Measurements from ENCODE around the gene SPCS2.
A peak's percentile ranks its signal among the peaks of the same experiment; 100 is the strongest.
"Not testable (repeated sequence)": the region's sequence is repeated elsewhere in the genome, so short reads cannot be mapped to it uniquely, and the experiment has no call there.

Gene SPCS2

GRCh38 chr11:74970852-74971395 lies 21.9 kb downstream of the SPCS2 start:
- H3K36me3 Mint-ChIP-seq: peaks cover 20% of the 10 kb centered on the region

GRCh38 chr11:74971424-74971823 lies 22.4 kb downstream of the SPCS2 start:
- Mint-ChIP-seq H3K27me3 (no peaks in the 10 kb centered on the region), H3K27ac (no peak overlapping the region), H3K9me3 (no peaks in the 10 kb centered on the region), H3K4me3 (no peak overlapping the region), H3K36me3 (peaks cover 21% of the 10 kb centered on the region), H3K4me1 (peaks cover 3% of the 10 kb centered on the region)

More at GRCh38 chr11:74970852-74971395, 21.9 kb downstream of the SPCS2 start:
- H3K27ac Mint-ChIP-seq: no peak overlapping the region
- no peaks in the 10 kb centered on the region for H3K27me3 Mint-ChIP-seq
- H3K9me3 Mint-ChIP-seq: no peaks in the 10 kb centered on the region
- H3K4me3 Mint-ChIP-seq: no peak overlapping the region
- peaks cover 3% of the 10 kb centered on the region for H3K4me1 Mint-ChIP-seq

- H3K27ac Mint-ChIP-seq: no peak overlapping the region
- H3K27me3 Mint-ChIP-seq: no peaks in the 10 kb centered on the region
- no peak overlapping the region for H3K4me3 Mint-ChIP-seq
- H3K36me3 Mint-ChIP-seq: peaks cover 15% of the 10 kb centered on the region
- no peaks in the 10 kb centered on the region for H3K9me3 Mint-ChIP-seq
- no peaks in the 10 kb centered on the region for H3K4me1 Mint-ChIP-seq
Measured at GRCh38 chr11:74978041-74978440, 29.0 kb downstream of the SPCS2 start.

GRCh38 chr11:74980634-74981033 lies 31.6 kb downstream of the SPCS2 start:
- Mint-ChIP-seq H3K4me1 (no peaks in the 10 kb centered on the region), H3K27ac (no peak overlapping the region), H3K36me3 (peaks cover 6% of the 10 kb centered on the region), H3K9me3 (no peaks in the 10 kb centered on the region), H3K27me3 (no peaks in the 10 kb centered on the region), H3K4me3 (no peak overlapping the region)

- peaks cover 3% of the 10 kb centered on the region for H3K36me3 Mint-ChIP-seq
- no peaks in the 10 kb centered on the region for H3K27me3 Mint-ChIP-seq
- H3K4me1 Mint-ChIP-seq: no peaks in the 10 kb centered on the region
- no peak overlapping the region for H3K4me3 Mint-ChIP-seq
- H3K27ac Mint-ChIP-seq: no peak overlapping the region
- no peaks in the 10 kb centered on the region for H3K9me3 Mint-ChIP-seq
Measured at GRCh38 chr11:74981888-74982287, 32.8 kb downstream of the SPCS2 start.

- Mint-ChIP-seq H3K4me3 (no peak overlapping the region), H3K4me1 (no peaks in the 10 kb centered on the region), H3K27me3 (no peaks in the 10 kb centered on the region), H3K36me3 (peaks cover 2% of the 10 kb centered on the region), H3K27ac (no peak overlapping the region), H3K9me3 (no peaks in the 10 kb centered on the region)
Measured at GRCh38 chr11:74984070-74984469, 35.0 kb downstream of the SPCS2 start.

GRCh38 chr11:74984730-74985129 lies 35.7 kb downstream of the SPCS2 start:
- Mint-ChIP-seq H3K36me3 (peaks cover 2% of the 10 kb centered on the region), H3K27me3 (no peaks in the 10 kb centered on the region), H3K27ac (no peak overlapping the region), H3K4me1 (peaks cover 5% of the 10 kb centered on the region), H3K9me3 (no peaks in the 10 kb centered on the region), H3K4me3 (no peak overlapping the region)

- Mint-ChIP-seq H3K27ac (peak within 1 kb of the TSS; percentile 72), H3K4me3 (peak within 1 kb of the TSS; percentile 96), H3K36me3 (no peaks in the 10 kb centered on the region), H3K27me3 (no peaks in the 10 kb centered on the region), H3K4me1 (peaks cover 27% of the 10 kb centered on the region), H3K9me3 (no peaks in the 10 kb centered on the region)
Measured at GRCh38 chr11:74988541-74989259, 39.6 kb downstream of the SPCS2 start, which contains the start of gene NEU3. Gene NEU3, plus strand, starts transcription at chr11:74988933. Its CDS starts 128 bp downstream, at chr11:74989061.

GRCh38 chr11:74989260-74989638 lies 40.2 kb downstream of the SPCS2 start:
- Mint-ChIP-seq H3K4me3 (peak overlapping the region; percentile 96), H3K27me3 (no peaks in the 10 kb centered on the region), H3K4me1 (peaks cover 27% of the 10 kb centered on the region), H3K9me3 (no peaks in the 10 kb centered on the region), H3K27ac (peak overlapping the region; percentile 72), H3K36me3 (no peaks in the 10 kb centered on the region)

- H3K27ac Mint-ChIP-seq: not testable (repeated sequence)
- H3K4me3 Mint-ChIP-seq: peak overlapping the region; percentile 96
Measured at GRCh38 chr11:74990150-74990549, 41.1 kb downstream of the SPCS2 start.

GRCh38 chr11:74990941-74991340 lies 41.9 kb downstream of the SPCS2 start:
- peak overlapping the region; percentile 96 for H3K4me3 Mint-ChIP-seq
- no peaks in the 10 kb centered on the region for H3K27me3 Mint-ChIP-seq
- peak overlapping the region; percentile 26 for H3K27ac Mint-ChIP-seq

More at GRCh38 chr11:74990150-74990549, 41.1 kb downstream of the SPCS2 start:
- not testable (repeated sequence) for H3K9me3 Mint-ChIP-seq, H3K36me3 Mint-ChIP-seq, H3K27me3 Mint-ChIP-seq
- peaks cover 27% of the 10 kb centered on the region for H3K4me1 Mint-ChIP-seq

GRCh38 chr11:74992852-74993251 lies 43.8 kb downstream of the SPCS2 start:
- H3K4me3 Mint-ChIP-seq: no peak overlapping the region

More at GRCh38 chr11:74990941-74991340, 41.9 kb downstream of the SPCS2 start:
- peaks cover 27% of the 10 kb centered on the region for H3K4me1 Mint-ChIP-seq
- no peaks in the 10 kb centered on the region for H3K36me3 Mint-ChIP-seq
- no peaks in the 10 kb centered on the region for H3K9me3 Mint-ChIP-seq

GRCh38 chr11:75000975-75001354 lies 51.9 kb downstream of the SPCS2 start:
- H3K27ac Mint-ChIP-seq: no peak overlapping the region
- no peak overlapping the region for H3K4me3 Mint-ChIP-seq
- H3K9me3 Mint-ChIP-seq: no peaks in the 10 kb centered on the region
- peaks cover 5% of the 10 kb centered on the region for H3K4me1 Mint-ChIP-seq
- no peaks in the 10 kb centered on the region for H3K27me3 Mint-ChIP-seq
- peaks cover 11% of the 10 kb centered on the region for H3K36me3 Mint-ChIP-seq

More at GRCh38 chr11:74992852-74993251, 43.8 kb downstream of the SPCS2 start:
- Mint-ChIP-seq H3K9me3 (no peaks in the 10 kb centered on the region), H3K27ac (no peak overlapping the region), H3K36me3 (no peaks in the 10 kb centered on the region), H3K4me1 (peaks cover 27% of the 10 kb centered on the region), H3K27me3 (no peaks in the 10 kb centered on the region)

GRCh38 chr11:75001686-75002085 lies 52.6 kb downstream of the SPCS2 start:
- Mint-ChIP-seq H3K9me3 (no peaks in the 10 kb centered on the region), H3K27ac (no peak overlapping the region), H3K4me3 (no peak overlapping the region), H3K4me1 (peaks cover 5% of the 10 kb centered on the region), H3K36me3 (peaks cover 16% of the 10 kb centered on the region), H3K27me3 (no peaks in the 10 kb centered on the region)

- Mint-ChIP-seq H3K4me1 (peaks cover 5% of the 10 kb centered on the region), H3K27ac (no peak overlapping the region), H3K9me3 (no peaks in the 10 kb centered on the region)
Measured at GRCh38 chr11:75002516-75002915, 53.5 kb downstream of the SPCS2 start.

GRCh38 chr11:75004215-75004614 lies 55.1 kb downstream of the SPCS2 start:
- Mint-ChIP-seq H3K9me3 (no peaks in the 10 kb centered on the region), H3K27me3 (no peaks in the 10 kb centered on the region), H3K4me3 (no peak overlapping the region), H3K36me3 (peaks cover 22% of the 10 kb centered on the region), H3K4me1 (peaks cover 5% of the 10 kb centered on the region), H3K27ac (no peak overlapping the region)

More at GRCh38 chr11:75002516-75002915, 53.5 kb downstream of the SPCS2 start:
- Mint-ChIP-seq H3K36me3 (peaks cover 20% of the 10 kb centered on the region), H3K27me3 (no peaks in the 10 kb centered on the region), H3K4me3 (no peak overlapping the region)
